ENCODE data around the gene TSACC. TPM values are rescaled to one million over a fixed set of nuclear protein-coding genes. Genes with fewer than 3 reads are reported as not detected.

Gene TSACC
- total RNA-seq (2014; rRNA removed; shearing (Covaris generic); ENCODE audit: low replicate concordance), result 4.5 TPM in 1 of 2 replicates, not detected in the other

- Histone ChIP-seq H2AFZ (ENCODE audit: low read length) (peak within 1 kb of the TSS; percentile 94; the same call in 1 of the 2 replicates), H3K9me3 (ENCODE audit: low read length) (no peaks in the 10 kb centered on the region), H3K27me3 (ENCODE audit: low read length) (no peaks in the 10 kb centered on the region), H3K4me2 (ENCODE audit: low read depth, low read length, poor library complexity, severe bottlenecking) (peak within 1 kb of the TSS; percentile 87), H3K9ac (ENCODE audit: low read length) (peak within 1 kb of the TSS; percentile 91), H3K79me2 (ENCODE audit: low read length) (peaks cover 42% of the 10 kb centered on the region), H3K4me1 (ENCODE audit: low read length) (peaks cover 20% of the 10 kb centered on the region), H3K4me3 (ENCODE audit: low read length) (peak within 1 kb of the TSS; percentile 93), H3K27ac (ENCODE audit: low read length) (peak within 1 kb of the TSS; percentile 69), H3K9me2 (replicated peaks; ENCODE audit: insufficient read depth, low read length) (no peaks in the 10 kb centered on the region), H3K36me3 (ENCODE audit: insufficient read depth, low read length) (peaks cover 35% of the 10 kb centered on the region), H4K20me1 (ENCODE audit: insufficient read depth, low read depth, low read length) (peaks cover 17% of the 10 kb centered on the region; the same call in 1 of the 2 replicates)
- peak; percentile 100 for DNase-seq
Measured at GRCh38 chr1:156338180-156338976, at the start of gene TSACC, which contains the start of gene CCT3. Gene TSACC, plus strand, starts transcription at chr1:156338526. Its CDS starts 1,232 bp downstream, at chr1:156339758. Gene CCT3, minus strand, starts transcription at chr1:156338292. Its CDS starts 108 bp downstream, at chr1:156338184.

GRCh38 chr1:156289857-156290256 is 48.5 kb upstream of the TSACC start:
- Histone ChIP-seq H3K9me3 (ENCODE audit: low read length) (no peaks in the 10 kb centered on the region), H3K4me3 (ENCODE audit: low read length) (no peak overlapping the region), H3K9ac (ENCODE audit: low read length) (no peak overlapping the region), H3K9me2 (replicated peaks; ENCODE audit: insufficient read depth, low read length) (no peaks in the 10 kb centered on the region), H3K27ac (ENCODE audit: low read length) (no peak overlapping the region), H3K79me2 (ENCODE audit: low read length) (0 out of 2 replicates have a peak, but pooled peaks cover 3% of the 10 kb centered on the region), H3K36me3 (ENCODE audit: insufficient read depth, low read length) (peaks cover 7% of the 10 kb centered on the region; the same call in 1 of the 2 replicates), H4K20me1 (ENCODE audit: insufficient read depth, low read depth, low read length) (no peaks in the 10 kb centered on the region), H3K4me2 (ENCODE audit: low read depth, low read length, poor library complexity, severe bottlenecking) (no peak overlapping the region), H3K4me1 (ENCODE audit: low read length) (peaks cover 17% of the 10 kb centered on the region), H3K27me3 (ENCODE audit: low read length) (no peaks in the 10 kb centered on the region), H2AFZ (ENCODE audit: low read length) (no peak overlapping the region)
- DNase-seq, result no peak

- no peaks in the 10 kb centered on the region for H3K9me2 ChIP-seq (replicated peaks; ENCODE audit: insufficient read depth, low read length)
- no peaks in the 10 kb centered on the region for H4K20me1 ChIP-seq (ENCODE audit: insufficient read depth, low read depth, low read length)
- H3K4me3 ChIP-seq (ENCODE audit: low read length), result peak overlapping the region; percentile 56; the same call in 1 of the 2 replicates
- H3K36me3 ChIP-seq (ENCODE audit: insufficient read depth, low read length), result peaks cover 7% of the 10 kb centered on the region; the same call in 1 of the 2 replicates
- H3K79me2 ChIP-seq (ENCODE audit: low read length), result 0 out of 2 replicates have a peak, but pooled peaks cover 4% of the 10 kb centered on the region
- no peaks in the 10 kb centered on the region for H3K9me3 ChIP-seq (ENCODE audit: low read length)
- peak overlapping the region; percentile 66 for H3K9ac ChIP-seq (ENCODE audit: low read length)
- peak; percentile 90 for DNase-seq
- peaks cover 28% of the 10 kb centered on the region for H3K4me1 ChIP-seq (ENCODE audit: low read length)
- H3K27me3 ChIP-seq (ENCODE audit: low read length), result no peaks in the 10 kb centered on the region
- peak overlapping the region; percentile 41; the same call in 1 of the 2 replicates for H2AFZ ChIP-seq (ENCODE audit: low read length)
- H3K4me2 ChIP-seq (ENCODE audit: low read depth, low read length, poor library complexity, severe bottlenecking), result peak overlapping the region; percentile 64
- no peak overlapping the region for H3K27ac ChIP-seq (ENCODE audit: low read length)
Measured at GRCh38 chr1:156291226-156292061, 46.9 kb upstream of the TSACC start.

- H3K4me3 ChIP-seq (ENCODE audit: low read length), result no peak overlapping the region
- no peaks in the 10 kb centered on the region for H3K27me3 ChIP-seq (ENCODE audit: low read length)
- no peaks in the 10 kb centered on the region for H3K9me3 ChIP-seq (ENCODE audit: low read length)
- H4K20me1 ChIP-seq (ENCODE audit: insufficient read depth, low read depth, low read length), result no peaks in the 10 kb centered on the region
- DNase-seq, result no peak
- H3K9ac ChIP-seq (ENCODE audit: low read length), result no peak overlapping the region
- H2AFZ ChIP-seq (ENCODE audit: low read length), result no peak overlapping the region
- H3K79me2 ChIP-seq (ENCODE audit: low read length), result 0 out of 2 replicates have a peak, but pooled peaks cover 4% of the 10 kb centered on the region
- no peak overlapping the region for H3K4me2 ChIP-seq (ENCODE audit: low read depth, low read length, poor library complexity, severe bottlenecking)
- no peak overlapping the region for H3K27ac ChIP-seq (ENCODE audit: low read length)
- H3K4me1 ChIP-seq (ENCODE audit: low read length), result peaks cover 28% of the 10 kb centered on the region
- peaks cover 7% of the 10 kb centered on the region; the same call in 1 of the 2 replicates for H3K36me3 ChIP-seq (ENCODE audit: insufficient read depth, low read length)
- no peaks in the 10 kb centered on the region for H3K9me2 ChIP-seq (replicated peaks; ENCODE audit: insufficient read depth, low read length)
Measured at GRCh38 chr1:156293098-156293434, 45.3 kb upstream of the TSACC start.

- no peak overlapping the region for H3K27ac ChIP-seq (ENCODE audit: low read length)
- no peak overlapping the region for H3K9ac ChIP-seq (ENCODE audit: low read length)
- no peaks in the 10 kb centered on the region for H4K20me1 ChIP-seq (ENCODE audit: insufficient read depth, low read depth, low read length)
- DNase-seq, result no peak
- H3K9me3 ChIP-seq (ENCODE audit: low read length), result no peaks in the 10 kb centered on the region
- H3K4me3 ChIP-seq (ENCODE audit: low read length), result no peak overlapping the region
- H3K9me2 ChIP-seq (replicated peaks; ENCODE audit: insufficient read depth, low read length), result no peaks in the 10 kb centered on the region
- no peaks in the 10 kb centered on the region for H3K27me3 ChIP-seq (ENCODE audit: low read length)
- H3K4me1 ChIP-seq (ENCODE audit: low read length), result peaks cover 28% of the 10 kb centered on the region
- H3K79me2 ChIP-seq (ENCODE audit: low read length), result 0 out of 2 replicates have a peak, but pooled peaks cover 4% of the 10 kb centered on the region
- no peak overlapping the region for H3K4me2 ChIP-seq (ENCODE audit: low read depth, low read length, poor library complexity, severe bottlenecking)
- H3K36me3 ChIP-seq (ENCODE audit: insufficient read depth, low read length), result peaks cover 4% of the 10 kb centered on the region; the same call in 1 of the 2 replicates
- no peak overlapping the region for H2AFZ ChIP-seq (ENCODE audit: low read length)
Measured at GRCh38 chr1:156293895-156294294, 44.4 kb upstream of the TSACC start.

- Histone ChIP-seq H3K27ac (ENCODE audit: low read length) (no peak within 1 kb of the TSS), H2AFZ (ENCODE audit: low read length) (peak within 1 kb of the TSS; percentile 40), H4K20me1 (ENCODE audit: insufficient read depth, low read depth, low read length) (no peaks in the 10 kb centered on the region), H3K36me3 (ENCODE audit: insufficient read depth, low read length) (no peaks in the 10 kb centered on the region), H3K4me2 (ENCODE audit: low read depth, low read length, poor library complexity, severe bottlenecking) (peak within 1 kb of the TSS; percentile 65), H3K79me2 (ENCODE audit: low read length) (0 out of 2 replicates have a peak, but pooled peaks cover 4% of the 10 kb centered on the region), H3K27me3 (ENCODE audit: low read length) (no peaks in the 10 kb centered on the region), H3K9ac (ENCODE audit: low read length) (peak within 1 kb of the TSS; percentile 68), H3K9me3 (ENCODE audit: low read length) (no peaks in the 10 kb centered on the region), H3K9me2 (replicated peaks; ENCODE audit: insufficient read depth, low read length) (no peaks in the 10 kb centered on the region), H3K4me1 (ENCODE audit: low read length) (peaks cover 28% of the 10 kb centered on the region), H3K4me3 (ENCODE audit: low read length) (peak within 1 kb of the TSS; percentile 69)
- DNase-seq, result peak; percentile 85
Measured at GRCh38 chr1:156295391-156295947, 42.9 kb upstream of the TSACC start, which contains the start of gene GLMP. Gene GLMP, minus strand, starts transcription at chr1:156295679. Its CDS starts 34 bp downstream, at chr1:156295645.

- H3K9ac ChIP-seq (ENCODE audit: low read length), result no peak within 1 kb of the TSS
- no peak for DNase-seq
- H3K4me3 ChIP-seq (ENCODE audit: low read length), result no peak within 1 kb of the TSS
- H3K27ac ChIP-seq (ENCODE audit: low read length), result no peak within 1 kb of the TSS
- no peaks in the 10 kb centered on the region for H3K27me3 ChIP-seq (ENCODE audit: low read length)
- peaks cover 2% of the 10 kb centered on the region; the same call in 1 of the 2 replicates for H3K36me3 ChIP-seq (ENCODE audit: insufficient read depth, low read length)
- H2AFZ ChIP-seq (ENCODE audit: low read length), result no peak within 1 kb of the TSS
- peaks cover 16% of the 10 kb centered on the region for H3K4me1 ChIP-seq (ENCODE audit: low read length)
- peaks cover 4% of the 10 kb centered on the region; the same call in 1 of the 2 replicates for H4K20me1 ChIP-seq (ENCODE audit: insufficient read depth, low read depth, low read length)
- H3K9me3 ChIP-seq (ENCODE audit: low read length), result no peaks in the 10 kb centered on the region
- H3K79me2 ChIP-seq (ENCODE audit: low read length), result 0 out of 2 replicates have a peak, but pooled peaks cover 4% of the 10 kb centered on the region
- no peaks in the 10 kb centered on the region for H3K9me2 ChIP-seq (replicated peaks; ENCODE audit: insufficient read depth, low read length)
- no peak within 1 kb of the TSS for H3K4me2 ChIP-seq (ENCODE audit: low read depth, low read length, poor library complexity, severe bottlenecking)
Measured at GRCh38 chr1:156298852-156299357, 39.4 kb upstream of the TSACC start, which contains the start of gene VHLL. Gene VHLL, minus strand, starts transcription at chr1:156299307. Its CDS starts 118 bp downstream, at chr1:156299189.
